ENCODE measurements around the gene TMEM144.

The TMEM144 gene

DNA sequence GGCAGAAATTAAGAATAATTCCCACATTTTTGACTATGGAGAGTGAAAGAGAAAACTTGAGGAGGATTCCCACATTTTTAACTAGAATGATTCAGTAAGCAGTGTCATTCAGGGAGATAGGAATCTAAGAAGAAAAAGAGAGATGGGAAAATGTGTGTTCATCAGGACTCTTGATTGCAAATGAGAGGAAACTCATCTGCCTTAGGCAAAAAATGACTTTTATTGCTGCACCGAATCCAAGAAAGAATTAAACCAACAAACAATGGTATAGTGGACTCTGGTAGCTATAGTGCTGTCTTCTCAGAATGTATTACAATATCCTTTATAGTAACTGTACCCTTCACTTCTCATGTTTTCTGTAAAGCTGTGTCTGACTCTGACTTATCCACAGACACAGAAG, 15.0 kb upstream of the TMEM144 start:
- TF ChIP-seq EZH2phosphoT487 (IDR thresholded peaks at IDR 0.05; ENCODE audit: borderline replicate concordance): no peak
- no peaks in the 10 kb centered on the region for H3K4me1 ChIP-seq (ENCODE audit: insufficient read depth, low read length, poor library complexity, severe bottlenecking)
- H3K9me3 ChIP-seq (ENCODE audit: insufficient read depth, low read depth, low read length): no peaks in the 10 kb centered on the region
- H2AFZ ChIP-seq (ENCODE audit: low read length): no peak overlapping the region; the same call in 1 of the 2 replicates
- no peaks in the 10 kb centered on the region for H3K9me2 ChIP-seq (replicated peaks; ENCODE audit: low read depth, low read length)
- no peaks in the 10 kb centered on the region for H3K79me2 ChIP-seq (ENCODE audit: insufficient read depth, low read length)
- H3K4me3 ChIP-seq (ENCODE audit: low read length, poor library complexity, severe bottlenecking): no peak overlapping the region
- H3F3A ChIP-seq (ENCODE audit: low read depth): no peaks in the 10 kb centered on the region
- H3K27me3 ChIP-seq (ENCODE audit: insufficient read depth, low read length, poor library complexity, severe bottlenecking): no peaks in the 10 kb centered on the region
- no peak overlapping the region for H3K9ac ChIP-seq (ENCODE audit: low read depth, low read length, poor library complexity, severe bottlenecking)
- H4K20me1 ChIP-seq (ENCODE audit: insufficient read depth, low read length, poor library complexity, severe bottlenecking): no peaks in the 10 kb centered on the region
- no peak overlapping the region for H3K4me2 ChIP-seq (ENCODE audit: low read depth, low read length, poor library complexity, severe bottlenecking)
- H3K36me3 ChIP-seq (ENCODE audit: insufficient read depth, low read length): no peaks in the 10 kb centered on the region

DNA sequence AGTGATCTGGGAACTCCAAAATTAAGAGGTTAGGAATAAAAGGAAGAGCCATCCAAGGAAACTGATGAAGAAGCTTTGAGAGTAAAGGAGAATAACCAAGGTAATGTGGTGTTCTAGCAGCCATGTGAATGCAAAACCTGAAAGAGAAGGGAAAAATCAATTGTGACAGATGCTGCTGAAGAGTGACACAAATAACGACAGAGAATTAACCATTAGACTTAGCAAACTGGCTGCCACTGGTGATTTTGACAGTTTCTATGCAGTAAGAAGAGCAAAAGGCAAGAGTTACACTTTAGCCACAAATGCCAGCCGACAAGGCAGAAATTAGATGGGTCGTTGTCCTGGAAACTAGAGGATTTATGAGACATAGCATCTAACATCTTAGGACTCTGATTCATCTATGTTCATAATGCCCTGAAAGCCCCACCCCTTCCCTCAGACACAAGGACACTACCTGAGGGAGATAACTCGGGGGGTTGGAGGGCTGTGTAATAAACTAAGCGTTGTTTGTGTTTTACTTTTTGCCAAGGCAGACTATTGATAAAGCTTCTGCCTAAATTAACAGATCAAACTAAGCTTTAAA, 13.0 kb upstream of the TMEM144 start:
- no peaks in the 10 kb centered on the region for H3K4me1 ChIP-seq (ENCODE audit: insufficient read depth, low read length, poor library complexity, severe bottlenecking)
- no peaks in the 10 kb centered on the region for H3K9me2 ChIP-seq (replicated peaks; ENCODE audit: low read depth, low read length)
- no peaks in the 10 kb centered on the region for H3K27me3 ChIP-seq (ENCODE audit: insufficient read depth, low read length, poor library complexity, severe bottlenecking)
- no peaks in the 10 kb centered on the region for H3K9me3 ChIP-seq (ENCODE audit: insufficient read depth, low read depth, low read length)
- H3K79me2 ChIP-seq (ENCODE audit: insufficient read depth, low read length): no peaks in the 10 kb centered on the region
- no peaks in the 10 kb centered on the region for H4K20me1 ChIP-seq (ENCODE audit: insufficient read depth, low read length, poor library complexity, severe bottlenecking)
- H3K4me3 ChIP-seq (ENCODE audit: low read length, poor library complexity, severe bottlenecking): no peak overlapping the region
- no peak for TF ChIP-seq EZH2phosphoT487 (IDR thresholded peaks at IDR 0.05; ENCODE audit: borderline replicate concordance)
- TF ChIP-seq, protein P1, sequence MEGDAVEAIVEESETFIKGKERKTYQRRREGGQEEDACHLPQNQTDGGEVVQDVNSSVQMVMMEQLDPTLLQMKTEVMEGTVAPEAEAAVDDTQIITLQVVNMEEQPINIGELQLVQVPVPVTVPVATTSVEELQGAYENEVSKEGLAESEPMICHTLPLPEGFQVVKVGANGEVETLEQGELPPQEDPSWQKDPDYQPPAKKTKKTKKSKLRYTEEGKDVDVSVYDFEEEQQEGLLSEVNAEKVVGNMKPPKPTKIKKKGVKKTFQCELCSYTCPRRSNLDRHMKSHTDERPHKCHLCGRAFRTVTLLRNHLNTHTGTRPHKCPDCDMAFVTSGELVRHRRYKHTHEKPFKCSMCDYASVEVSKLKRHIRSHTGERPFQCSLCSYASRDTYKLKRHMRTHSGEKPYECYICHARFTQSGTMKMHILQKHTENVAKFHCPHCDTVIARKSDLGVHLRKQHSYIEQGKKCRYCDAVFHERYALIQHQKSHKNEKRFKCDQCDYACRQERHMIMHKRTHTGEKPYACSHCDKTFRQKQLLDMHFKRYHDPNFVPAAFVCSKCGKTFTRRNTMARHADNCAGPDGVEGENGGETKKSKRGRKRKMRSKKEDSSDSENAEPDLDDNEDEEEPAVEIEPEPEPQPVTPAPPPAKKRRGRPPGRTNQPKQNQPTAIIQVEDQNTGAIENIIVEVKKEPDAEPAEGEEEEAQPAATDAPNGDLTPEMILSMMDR (conservative IDR thresholded peaks at IDR 0.05; ENCODE audit: low read length): no peak
- no peak overlapping the region for H2AFZ ChIP-seq (ENCODE audit: low read length)
- H3K4me2 ChIP-seq (ENCODE audit: low read depth, low read length, poor library complexity, severe bottlenecking): no peak overlapping the region
- H3K36me3 ChIP-seq (ENCODE audit: insufficient read depth, low read length): no peaks in the 10 kb centered on the region
- no peaks in the 10 kb centered on the region for H3F3A ChIP-seq (ENCODE audit: low read depth)
- H3K9ac ChIP-seq (ENCODE audit: low read depth, low read length, poor library complexity, severe bottlenecking): no peak overlapping the region

DNA sequence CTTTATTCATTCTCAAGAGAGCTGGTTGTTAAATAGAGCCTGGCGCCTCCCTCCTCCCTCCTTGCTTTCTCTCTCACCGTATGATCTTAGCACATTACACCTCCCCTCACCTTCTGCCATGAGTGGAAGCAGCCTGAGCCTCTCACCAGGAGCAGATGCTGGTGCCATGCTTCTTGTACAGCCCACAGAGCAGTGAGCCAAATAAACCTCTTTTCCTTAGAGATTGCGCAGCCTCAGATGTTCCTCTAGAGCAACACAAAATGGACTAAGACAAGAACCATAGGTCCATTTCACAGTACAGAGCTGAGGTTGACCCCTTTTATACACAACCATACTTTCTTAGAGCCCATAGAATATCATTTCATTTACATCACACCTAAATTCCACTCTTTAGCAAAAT, 10.1 kb upstream of the TMEM144 start:
- no peaks in the 10 kb centered on the region for H4K20me1 ChIP-seq (ENCODE audit: insufficient read depth, low read length, poor library complexity, severe bottlenecking)
- no peak overlapping the region for H3K4me3 ChIP-seq (ENCODE audit: low read length, poor library complexity, severe bottlenecking)
- no peak overlapping the region for H3K9ac ChIP-seq (ENCODE audit: low read depth, low read length, poor library complexity, severe bottlenecking)
- no peaks in the 10 kb centered on the region for H3K36me3 ChIP-seq (ENCODE audit: insufficient read depth, low read length)
- H2AFZ ChIP-seq (ENCODE audit: low read length): no peak overlapping the region
- no peaks in the 10 kb centered on the region for H3K9me2 ChIP-seq (replicated peaks; ENCODE audit: low read depth, low read length)
- H3K27me3 ChIP-seq (ENCODE audit: insufficient read depth, low read length, poor library complexity, severe bottlenecking): no peaks in the 10 kb centered on the region
- TF ChIP-seq, protein P1 (conservative IDR thresholded peaks at IDR 0.05; ENCODE audit: low read length): no peak
- no peak for TF ChIP-seq EZH2phosphoT487 (IDR thresholded peaks at IDR 0.05; ENCODE audit: borderline replicate concordance)
- H3K9me3 ChIP-seq (ENCODE audit: insufficient read depth, low read depth, low read length): no peaks in the 10 kb centered on the region
- no peaks in the 10 kb centered on the region for H3K79me2 ChIP-seq (ENCODE audit: insufficient read depth, low read length)
- no peak overlapping the region for H3K4me2 ChIP-seq (ENCODE audit: low read depth, low read length, poor library complexity, severe bottlenecking)
- H3K4me1 ChIP-seq (ENCODE audit: insufficient read depth, low read length, poor library complexity, severe bottlenecking): no peaks in the 10 kb centered on the region
- H3F3A ChIP-seq (ENCODE audit: low read depth): no peaks in the 10 kb centered on the region

DNA sequence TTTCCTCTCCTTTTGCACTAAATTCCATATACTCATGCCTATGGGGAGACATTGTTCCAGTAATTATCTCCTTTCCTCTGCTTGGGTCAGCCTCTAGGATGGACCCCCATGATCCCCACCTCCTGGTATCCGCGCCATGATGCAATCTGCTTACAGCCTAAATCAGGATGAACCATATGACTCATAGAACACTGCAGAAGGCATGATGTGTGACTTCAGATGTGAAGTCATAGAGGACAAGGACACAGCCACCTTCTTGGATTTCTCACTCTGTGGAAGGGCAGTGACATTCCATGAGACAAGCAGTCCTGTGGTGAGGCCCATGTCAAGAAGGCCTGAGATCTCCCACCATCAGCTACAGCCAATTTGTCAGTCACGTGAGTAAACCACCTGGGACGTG, 9.0 kb upstream of the TMEM144 start:
- H2AFZ ChIP-seq (ENCODE audit: low read length): no peak overlapping the region
- no peaks in the 10 kb centered on the region for H3K9me2 ChIP-seq (replicated peaks; ENCODE audit: low read depth, low read length)
- no peaks in the 10 kb centered on the region for H3K36me3 ChIP-seq (ENCODE audit: insufficient read depth, low read length)
- no peaks in the 10 kb centered on the region for H3K27me3 ChIP-seq (ENCODE audit: insufficient read depth, low read length, poor library complexity, severe bottlenecking)
- H3K9me3 ChIP-seq (ENCODE audit: insufficient read depth, low read depth, low read length): no peaks in the 10 kb centered on the region
- no peak overlapping the region for H3K4me2 ChIP-seq (ENCODE audit: low read depth, low read length, poor library complexity, severe bottlenecking)
- H3K4me3 ChIP-seq (ENCODE audit: low read length, poor library complexity, severe bottlenecking): no peak overlapping the region
- no peaks in the 10 kb centered on the region for H3K4me1 ChIP-seq (ENCODE audit: insufficient read depth, low read length, poor library complexity, severe bottlenecking)
- H3F3A ChIP-seq (ENCODE audit: low read depth): no peaks in the 10 kb centered on the region
- no peaks in the 10 kb centered on the region for H4K20me1 ChIP-seq (ENCODE audit: insufficient read depth, low read length, poor library complexity, severe bottlenecking)
- H3K9ac ChIP-seq (ENCODE audit: low read depth, low read length, poor library complexity, severe bottlenecking): no peak overlapping the region
- H3K79me2 ChIP-seq (ENCODE audit: insufficient read depth, low read length): no peaks in the 10 kb centered on the region
- TF ChIP-seq, protein P1 (conservative IDR thresholded peaks at IDR 0.05; ENCODE audit: low read length): no peak
- TF ChIP-seq EZH2phosphoT487 (IDR thresholded peaks at IDR 0.05; ENCODE audit: borderline replicate concordance): no peak

Measured in Loucy (cell line).